Stimulated activated CD8-positive, alpha-beta memory T cell treated with anti-CD3 and anti-CD28 coated beads, Interleukin-12 subunit alpha, Interleukin-12 subunit beta, amount 100 ng/mL, for 1 hour (primary cell): ENCODE results near the gene TTC32.

ENCODE experiments used
- DNase-seq: peaks from one replicate; pipeline ENCODE4 v3.0.0-alpha.2; 2020; ENCODE audit warnings: low read depth

Gene TTC32

DNA sequence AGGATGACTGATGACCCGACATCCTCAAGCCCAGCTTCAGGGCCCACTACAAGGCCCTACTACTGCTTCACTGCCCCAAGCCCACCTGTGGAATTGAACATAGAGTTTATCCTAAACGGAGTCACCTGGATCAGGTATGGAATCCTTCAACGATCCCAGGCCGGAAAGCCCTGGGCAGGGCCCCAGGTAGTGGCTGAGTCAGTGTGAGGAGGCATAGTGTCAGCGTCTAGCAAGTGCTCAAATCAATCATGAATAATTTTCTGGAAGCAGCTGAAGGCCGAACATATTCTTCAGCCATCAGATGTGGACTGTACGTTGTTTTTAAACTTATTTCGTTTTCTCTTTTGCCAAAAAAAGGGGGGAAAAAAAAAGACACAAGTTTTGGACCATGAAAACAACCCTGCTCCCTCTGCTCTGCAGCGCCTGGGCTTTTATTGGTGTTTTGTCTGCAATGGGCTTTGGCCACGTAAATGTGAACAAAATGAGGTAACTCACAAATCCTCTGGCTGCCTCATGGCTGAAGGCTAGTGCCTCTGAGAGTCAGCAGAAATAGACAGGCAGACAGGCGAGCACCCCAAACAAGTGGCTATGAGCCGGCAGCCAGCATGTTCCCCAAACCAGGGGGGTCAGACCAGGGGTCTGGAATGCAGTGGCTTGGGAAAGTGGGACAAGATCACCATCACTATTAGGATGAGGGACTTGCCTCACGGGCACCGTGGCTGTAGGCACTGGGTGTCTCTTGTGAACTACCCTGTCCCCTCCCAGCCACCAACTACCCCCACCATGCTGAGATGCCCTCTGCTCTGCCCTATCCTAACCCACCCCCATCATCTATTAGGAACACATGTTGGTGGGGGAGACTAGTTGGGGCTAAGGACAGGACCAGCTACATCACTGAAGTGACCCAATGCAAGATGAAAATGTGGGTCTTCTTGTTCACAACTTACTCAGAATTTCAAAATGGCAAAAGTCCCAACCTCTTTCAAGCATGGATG, 51.4 kb downstream of the TTC32 start:
- DNase-seq: no peak

DNA sequence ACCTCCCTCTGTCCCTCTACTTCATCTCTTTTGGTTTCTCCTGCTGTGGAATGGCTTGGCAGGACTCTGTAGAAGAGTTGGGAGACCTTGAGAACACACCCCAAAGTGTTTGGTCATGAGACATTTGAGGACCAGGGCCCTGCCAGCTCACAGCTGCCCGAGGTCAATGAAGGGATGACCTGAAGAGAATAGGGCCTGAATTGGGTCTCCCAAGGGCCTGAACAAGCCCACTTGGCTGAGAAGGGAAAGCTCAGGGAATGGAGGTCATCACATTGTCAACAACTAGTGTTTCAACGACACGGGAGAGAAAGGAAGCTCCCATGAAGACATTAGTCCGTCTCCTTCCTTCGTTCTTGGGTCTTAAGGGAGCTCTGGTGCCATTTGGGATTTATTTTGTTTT, 52.8 kb downstream of the TTC32 start:
- no peak for DNase-seq

DNA sequence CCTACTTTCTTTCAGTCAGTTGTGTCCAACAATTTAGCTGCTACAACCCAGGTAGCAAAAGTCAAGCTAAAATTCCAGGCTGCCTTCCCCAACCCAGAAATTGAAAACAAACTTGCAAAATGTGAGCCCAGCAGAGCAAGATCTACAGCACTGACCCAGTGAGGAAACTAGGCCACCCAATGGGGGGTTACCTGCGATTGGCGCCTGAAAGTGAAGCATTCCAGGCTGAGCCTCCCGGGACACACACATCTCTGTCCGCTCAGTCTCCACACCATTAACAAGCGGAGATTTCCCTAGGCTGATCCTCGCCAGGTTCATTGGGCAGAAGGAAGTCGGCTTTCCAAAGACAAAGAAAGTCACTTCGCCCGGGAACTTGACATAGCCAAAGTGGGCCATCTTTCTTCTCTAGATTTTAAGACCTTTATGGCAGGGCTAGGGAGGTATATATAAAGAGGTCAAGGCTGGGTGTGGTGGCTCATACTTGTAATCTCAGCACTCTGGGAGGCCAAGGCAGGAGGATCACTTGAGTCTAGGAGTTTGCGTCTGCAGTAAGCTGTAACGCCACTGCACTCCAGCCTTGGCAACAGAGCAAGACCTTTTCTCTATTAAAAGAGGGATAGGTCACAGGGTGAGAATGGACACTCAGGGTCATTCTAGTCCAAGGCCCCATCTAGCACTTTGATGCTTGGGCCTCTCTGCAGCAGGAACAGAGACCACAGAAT, 53.6 kb downstream of the TTC32 start:
- no peak for DNase-seq

DNA sequence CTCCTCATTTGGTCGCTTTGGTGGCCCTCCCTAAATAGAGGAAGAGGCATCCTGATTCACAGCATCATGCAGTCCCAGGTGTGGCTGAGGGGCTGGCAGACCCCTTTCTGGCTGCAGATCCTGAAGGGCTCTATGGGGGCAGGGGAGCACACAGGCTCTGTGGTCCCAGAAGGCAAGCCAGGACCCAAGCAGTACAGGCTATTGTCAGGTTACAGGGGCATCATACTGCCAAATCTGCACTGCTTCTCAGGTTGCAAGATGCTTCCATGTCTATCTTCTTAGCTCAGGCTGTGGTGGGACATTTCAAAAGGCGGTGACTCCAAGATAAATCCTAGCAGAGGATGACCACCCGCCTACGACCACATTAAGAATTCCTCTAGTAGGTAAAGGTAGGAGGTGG, 54.3 kb downstream of the TTC32 start:
- no peak for DNase-seq
